Measurements from ENCODE around the gene TMEM87B. TPM values are rescaled to one million over a fixed set of nuclear protein-coding genes. Genes with fewer than 3 reads are reported as not detected.

TMEM87B gene
- total and polyA plus RNA-seq, 2 of the 4 experiments (the other 2 are of a cell fraction) = 6.3 to 12.5 TPM

DNA sequence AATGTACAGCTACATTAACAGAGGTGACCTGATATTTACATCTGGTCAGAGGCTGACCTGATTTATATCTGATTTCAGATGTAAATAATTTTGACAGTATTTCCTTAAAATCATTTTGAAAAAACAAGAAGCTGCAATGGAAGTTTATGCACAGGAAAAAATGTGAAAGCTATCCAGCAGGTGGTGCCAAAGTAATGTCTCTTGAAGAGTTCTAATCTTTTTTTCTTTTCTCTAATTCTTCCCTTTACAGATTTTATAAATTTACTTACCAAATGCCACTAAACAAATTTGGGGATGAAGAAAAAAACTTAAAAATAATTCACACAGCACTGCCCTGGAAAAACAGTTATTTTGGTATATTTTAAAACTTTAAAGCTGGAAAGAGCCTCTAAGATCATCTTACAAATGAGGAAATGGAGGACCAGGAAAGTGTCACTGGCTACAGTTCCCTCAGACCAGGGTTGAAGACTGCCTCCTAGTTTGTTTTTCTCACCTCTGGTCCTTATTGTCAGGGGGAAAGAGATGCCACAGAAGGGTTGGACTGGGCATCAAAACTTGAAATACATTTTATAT is 66.7 kb downstream of the TMEM87B start:
- Histone ChIP-seq H3K79me1 (ENCODE audit: low read depth in 1 of 2, low read length in 2 of 2) (peaks cover 0 to 3% of the 10 kb centered on the region in 2 experiments; a peak in 2 of 4 replicates), H2AK9ac (replicated peaks; ENCODE audit: low read depth, low read length, poor library complexity) (no peak overlapping the region), H3K4me3 (ENCODE audit: insufficient read depth, low read depth, low read length) (no peak overlapping the region), H3K18ac (ENCODE audit: low read depth, low read length) (no peak overlapping the region), H3K56ac (ENCODE audit: extremely low read depth, insufficient read depth, low read length) (no peak overlapping the region), H3K9ac (ENCODE audit: low read depth, low read length) (no peak overlapping the region), H3K9me1 (ENCODE audit: insufficient read depth, low read length) (no peaks in the 10 kb centered on the region; the same call in 1 of the 2 replicates), H3K4me2 (ENCODE audit: low read depth, low read length) (no peak overlapping the region), H3K14ac (replicated peaks; ENCODE audit: low read depth, low read length) (no peak overlapping the region), H3K36me3 (ENCODE audit: control insufficient read depth, insufficient read depth, low read length) (peaks cover 9% of the 10 kb centered on the region), H2BK20ac (ENCODE audit: low read depth, low read length) (no peak overlapping the region), H4K91ac (ENCODE audit: insufficient read depth, low read depth, low read length) (no peak overlapping the region), H3K4me1 (ENCODE audit: control insufficient read depth, insufficient read depth, low read length) (no peaks in the 10 kb centered on the region), H2BK5ac (ENCODE audit: low read depth, low read length, poor library complexity, severe bottlenecking) (no peak overlapping the region), H2BK15ac (ENCODE audit: low read depth, low read length) (no peak overlapping the region), H3K27ac (ENCODE audit: insufficient read depth, low read length) (no peak overlapping the region), H4K20me1 (ENCODE audit: insufficient read depth, low read length) (no peaks in the 10 kb centered on the region; the same call in 1 of the 2 replicates), H2AFZ (replicated peaks; ENCODE audit: low read length, poor library complexity) (no peak overlapping the region), H4K5ac (ENCODE audit: low read depth, low read length) (no peak overlapping the region), H4K8ac (ENCODE audit: low read depth in 2 of 2, low read length in 2 of 2) (no peak overlapping the region), H2AK5ac (ENCODE audit: low read depth, low read length) (no peak overlapping the region), H3K9me3 (ENCODE audit: control insufficient read depth, insufficient read depth, low read length) (peaks cover 2% of the 10 kb centered on the region; the same call in 1 of the 2 replicates), H3K4ac (ENCODE audit: low read depth, low read length) (no peak overlapping the region), H3K27me3 (ENCODE audit: control insufficient read depth, insufficient read depth, low read length) (no peaks in the 10 kb centered on the region), H2BK120ac (ENCODE audit: low read depth, low read length) (no peak overlapping the region), H3K23ac (ENCODE audit: low read depth, low read length) (no peak overlapping the region)
- no peak for ATAC-seq (ENCODE audit: low read depth)
- no TSS peak for BruUV-seq (replicated peaks)
- in situ Hi-C loops (cut with MboI; ENCODE audit: low sequenced_read_pairs) = no loop called here
- no peak for TF ChIP-seq NFE2L2 (IDR thresholded peaks at IDR 0.05; ENCODE audit: low read depth, low read length)
- TF ChIP-seq, protein P1, sequence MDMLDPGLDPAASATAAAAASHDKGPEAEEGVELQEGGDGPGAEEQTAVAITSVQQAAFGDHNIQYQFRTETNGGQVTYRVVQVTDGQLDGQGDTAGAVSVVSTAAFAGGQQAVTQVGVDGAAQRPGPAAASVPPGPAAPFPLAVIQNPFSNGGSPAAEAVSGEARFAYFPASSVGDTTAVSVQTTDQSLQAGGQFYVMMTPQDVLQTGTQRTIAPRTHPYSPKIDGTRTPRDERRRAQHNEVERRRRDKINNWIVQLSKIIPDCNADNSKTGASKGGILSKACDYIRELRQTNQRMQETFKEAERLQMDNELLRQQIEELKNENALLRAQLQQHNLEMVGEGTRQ (IDR thresholded peaks at IDR 0.05; ENCODE audit: low read depth, low read length) = no peak
- peak; percentile 74 for TF ChIP-seq RAD21 (IDR thresholded peaks at IDR 0.05; ENCODE audit: low read length)
- TF ChIP-seq MAZ (IDR thresholded peaks at IDR 0.05; ENCODE audit: borderline replicate concordance, low read depth, low read length) = no peak
- TF ChIP-seq MAFK (IDR thresholded peaks at IDR 0.05; ENCODE audit: low read depth, low read length) = no peak
- TF ChIP-seq RFX5 (IDR thresholded peaks at IDR 0.05; ENCODE audit: low read depth, low read length) = no peak
- TF ChIP-seq, protein P2, sequence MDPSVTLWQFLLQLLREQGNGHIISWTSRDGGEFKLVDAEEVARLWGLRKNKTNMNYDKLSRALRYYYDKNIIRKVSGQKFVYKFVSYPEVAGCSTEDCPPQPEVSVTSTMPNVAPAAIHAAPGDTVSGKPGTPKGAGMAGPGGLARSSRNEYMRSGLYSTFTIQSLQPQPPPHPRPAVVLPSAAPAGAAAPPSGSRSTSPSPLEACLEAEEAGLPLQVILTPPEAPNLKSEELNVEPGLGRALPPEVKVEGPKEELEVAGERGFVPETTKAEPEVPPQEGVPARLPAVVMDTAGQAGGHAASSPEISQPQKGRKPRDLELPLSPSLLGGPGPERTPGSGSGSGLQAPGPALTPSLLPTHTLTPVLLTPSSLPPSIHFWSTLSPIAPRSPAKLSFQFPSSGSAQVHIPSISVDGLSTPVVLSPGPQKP (IDR thresholded peaks at IDR 0.05; ENCODE audit: borderline replicate concordance, low read depth, low read length) = no peak
- no peak for TF ChIP-seq CHD1 (IDR thresholded peaks at IDR 0.05; ENCODE audit: low read depth, low read length)
- TF ChIP-seq, protein P3, sequence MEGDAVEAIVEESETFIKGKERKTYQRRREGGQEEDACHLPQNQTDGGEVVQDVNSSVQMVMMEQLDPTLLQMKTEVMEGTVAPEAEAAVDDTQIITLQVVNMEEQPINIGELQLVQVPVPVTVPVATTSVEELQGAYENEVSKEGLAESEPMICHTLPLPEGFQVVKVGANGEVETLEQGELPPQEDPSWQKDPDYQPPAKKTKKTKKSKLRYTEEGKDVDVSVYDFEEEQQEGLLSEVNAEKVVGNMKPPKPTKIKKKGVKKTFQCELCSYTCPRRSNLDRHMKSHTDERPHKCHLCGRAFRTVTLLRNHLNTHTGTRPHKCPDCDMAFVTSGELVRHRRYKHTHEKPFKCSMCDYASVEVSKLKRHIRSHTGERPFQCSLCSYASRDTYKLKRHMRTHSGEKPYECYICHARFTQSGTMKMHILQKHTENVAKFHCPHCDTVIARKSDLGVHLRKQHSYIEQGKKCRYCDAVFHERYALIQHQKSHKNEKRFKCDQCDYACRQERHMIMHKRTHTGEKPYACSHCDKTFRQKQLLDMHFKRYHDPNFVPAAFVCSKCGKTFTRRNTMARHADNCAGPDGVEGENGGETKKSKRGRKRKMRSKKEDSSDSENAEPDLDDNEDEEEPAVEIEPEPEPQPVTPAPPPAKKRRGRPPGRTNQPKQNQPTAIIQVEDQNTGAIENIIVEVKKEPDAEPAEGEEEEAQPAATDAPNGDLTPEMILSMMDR (conservative IDR thresholded peaks at IDR 0.05; ENCODE audit: low read depth, low read length) = peak; percentile 71
- peak; percentile 75 for TF ChIP-seq SMC3 (IDR thresholded peaks at IDR 0.05; ENCODE audit: low read depth, low read length)
- intact Hi-C loops (cut with micrococcal nuclease) = loop anchor here (2.0 to 5.0 kb wide), 2 partner anchors 137 to 311 kb away; partner anchors contain the start of gene RGPD8
- dilution Hi-C loops (cut with HindIII; ENCODE audit: low sequenced_read_pairs, unreplicated experiment) = no loop called here
- peak; percentile 66 for DNase-seq
- CTCF ChIA-PET = interaction anchor here (0.7 to 1.4 kb wide), 7 partner anchors 13 to 215 kb away, joined by 3 to 5 read pairs (median 3); no protein-coding TSS in a partner anchor
- POLR2A ChIA-PET (ENCODE audit: unreplicated experiment) = interaction anchor here (0.6 kb wide), 1 partner anchor 258 kb away, joined by 6 read pairs; no protein-coding TSS in a partner anchor

All from IMR-90 (cell line).